Fibroblast of skin of scalp (primary cell): ENCODE results near the gene LGALS7.

Experiments
- DNase-seq: peaks from one replicate; pipeline ENCODE4 v3.0.0-alpha.2; 2013

Gene LGALS7

GRCh38 chr19:38737921-38738737 lies 35.2 kb downstream of the LGALS7 start:
- DNase-seq = no peak

- DNase-seq = no peak
Observed at GRCh38 chr19:38737281-38737865, 35.9 kb downstream of the LGALS7 start.

GRCh38 chr19:38736413-38737280 lies 36.7 kb downstream of the LGALS7 start:
- peak; percentile 52 for DNase-seq

GRCh38 chr19:38736036-38736412 lies 37.3 kb downstream of the LGALS7 start:
- DNase-seq = no peak

- DNase-seq = no peak
Observed at GRCh38 chr19:38735257-38735686, 38.0 kb downstream of the LGALS7 start.

GRCh38 chr19:38734426-38735256 lies 38.7 kb downstream of the LGALS7 start:
- DNase-seq = peak; percentile 39

- no peak for DNase-seq
Observed at GRCh38 chr19:38734176-38734425, 39.2 kb downstream of the LGALS7 start.

GRCh38 chr19:38733493-38734175 lies 39.7 kb downstream of the LGALS7 start:
- DNase-seq = peak; percentile 25

- no peak for DNase-seq
Observed at GRCh38 chr19:38733241-38733492, 40.1 kb downstream of the LGALS7 start.

- no peak for DNase-seq
Observed at GRCh38 chr19:38731654-38732301, 41.5 kb downstream of the LGALS7 start.

- no peak for DNase-seq
Observed at GRCh38 chr19:38730731-38731589, 42.4 kb downstream of the LGALS7 start.

GRCh38 chr19:38730470-38730730 lies 42.9 kb downstream of the LGALS7 start:
- DNase-seq = no peak

- peak; percentile 65 for DNase-seq
Observed at GRCh38 chr19:38729653-38730469, 43.5 kb downstream of the LGALS7 start.

GRCh38 chr19:38728752-38729541 lies 44.4 kb downstream of the LGALS7 start:
- DNase-seq = no peak

GRCh38 chr19:38727868-38728660 lies 45.3 kb downstream of the LGALS7 start:
- peak; percentile 33 for DNase-seq

- no peak for DNase-seq
Observed at GRCh38 chr19:38727306-38727867, 45.9 kb downstream of the LGALS7 start.

- no peak for DNase-seq
Observed at GRCh38 chr19:38726761-38727301, 46.5 kb downstream of the LGALS7 start.

- DNase-seq = no peak
Observed at GRCh38 chr19:38726284-38726673, 47.0 kb downstream of the LGALS7 start.
